Loucy (cell line): ENCODE results near the gene SIGLEC11.

ENCODE experiments used
- CTCF ChIP-seq: fragments of 200-600 bp; sonication (generic); conservative IDR thresholded peaks from 2 replicates; pipeline ENCODE4 v1.5.1; 2014; ENCODE audit warnings: mild to moderate bottlenecking, antibody characterized with exemption, low read length
- EZH2phosphoT487 ChIP-seq: fragments of 200-600 bp; IDR thresholded peaks from 2 replicates; pipeline ENCODE4 v1.6.1; 2018; ENCODE audit warnings: antibody characterized with exemption, mild to moderate bottlenecking, moderate library complexity, borderline replicate concordance

- TF ChIP-seq CTCF (no peak), EZH2phosphoT487 (no peak)
Measured at GRCh38 chr19:49953416-49953815, 7.6 kb downstream of the SIGLEC11 start.
